GM11168 (cell line): Measurements from ENCODE around the gene TXNRD2.
"Not testable (repeated sequence)": the region's sequence is repeated elsewhere in the genome, so short reads cannot be mapped to it uniquely, and the experiment has no call there.

Source experiments
- in situ Hi-C: fragments of 300-500 bp; cut with MboI; formaldehyde crosslinking; loops from one replicate; pipeline ENCODE4 v1.12.0; 2022; ENCODE audit warnings: low sequenced_read_pairs; ENCODE audit not compliant: unreplicated experiment

TXNRD2 gene

GRCh38 chr22:19895160-19895849 is 46.3 kb downstream of the TXNRD2 start:
- in situ Hi-C loops = no loop called here

GRCh38 chr22:19893363-19893762 is 48.3 kb downstream of the TXNRD2 start:
- in situ Hi-C loops = no loop called here

- in situ Hi-C loops = no loop called here
Observed at GRCh38 chr22:19892925-19893324, 48.7 kb downstream of the TXNRD2 start.

GRCh38 chr22:19892257-19892879 is 49.2 kb downstream of the TXNRD2 start:
- in situ Hi-C loops = no loop called here

- in situ Hi-C loops = no loop called here
Observed at GRCh38 chr22:19891317-19892256, 50.0 kb downstream of the TXNRD2 start.

- in situ Hi-C loops = no loop called here
Observed at GRCh38 chr22:19890502-19891316, 50.9 kb downstream of the TXNRD2 start.

- in situ Hi-C loops = no loop called here
Observed at GRCh38 chr22:19889951-19890350, 51.7 kb downstream of the TXNRD2 start.

- in situ Hi-C loops = no loop called here
Observed at GRCh38 chr22:19888131-19888746, 53.4 kb downstream of the TXNRD2 start.

- in situ Hi-C loops = no loop called here
Observed at GRCh38 chr22:19887256-19887985, 54.2 kb downstream of the TXNRD2 start.

GRCh38 chr22:19886605-19887255 is 54.9 kb downstream of the TXNRD2 start:
- in situ Hi-C loops = no loop called here

- in situ Hi-C loops = no loop called here
Observed at GRCh38 chr22:19885841-19886592, 55.6 kb downstream of the TXNRD2 start.

- in situ Hi-C loops = no loop called here
Observed at GRCh38 chr22:19884954-19885751, 56.5 kb downstream of the TXNRD2 start.

GRCh38 chr22:19884161-19884953 is 57.3 kb downstream of the TXNRD2 start:
- in situ Hi-C loops = no loop called here

- in situ Hi-C loops = not testable (repeated sequence)
Observed at GRCh38 chr22:19883446-19883845, 58.2 kb downstream of the TXNRD2 start.

GRCh38 chr22:19882446-19883381 is 58.9 kb downstream of the TXNRD2 start:
- in situ Hi-C loops = no loop called here
